ENCODE measurements around the gene SOX5.
"Not testable (repeated sequence)": the region's sequence is repeated elsewhere in the genome, so short reads cannot be mapped to it uniquely, and the experiment has no call there.

SOX5 gene

DNA sequence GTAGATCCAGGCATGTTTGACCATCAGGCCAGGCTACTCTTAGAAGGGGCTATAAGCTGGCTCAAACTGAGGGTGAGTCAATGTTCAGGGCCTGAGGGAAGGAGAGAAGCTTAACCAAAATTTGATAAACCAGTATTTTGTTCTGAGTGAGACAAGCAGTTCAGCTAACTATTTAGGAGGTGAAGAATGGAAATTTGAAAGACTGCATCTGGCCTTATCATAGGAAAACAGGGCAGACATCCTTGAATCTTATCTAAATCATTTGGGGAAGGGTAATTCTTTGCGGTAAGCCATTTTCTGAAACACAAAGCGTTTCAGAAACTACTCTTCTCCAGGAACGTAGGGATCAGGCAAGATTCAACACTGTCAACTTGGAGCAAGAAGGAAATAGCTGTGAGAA is 447.2 kb downstream of the SOX5 start:
- FAIRE-seq: no peak
- TF ChIP-seq, protein P1, sequence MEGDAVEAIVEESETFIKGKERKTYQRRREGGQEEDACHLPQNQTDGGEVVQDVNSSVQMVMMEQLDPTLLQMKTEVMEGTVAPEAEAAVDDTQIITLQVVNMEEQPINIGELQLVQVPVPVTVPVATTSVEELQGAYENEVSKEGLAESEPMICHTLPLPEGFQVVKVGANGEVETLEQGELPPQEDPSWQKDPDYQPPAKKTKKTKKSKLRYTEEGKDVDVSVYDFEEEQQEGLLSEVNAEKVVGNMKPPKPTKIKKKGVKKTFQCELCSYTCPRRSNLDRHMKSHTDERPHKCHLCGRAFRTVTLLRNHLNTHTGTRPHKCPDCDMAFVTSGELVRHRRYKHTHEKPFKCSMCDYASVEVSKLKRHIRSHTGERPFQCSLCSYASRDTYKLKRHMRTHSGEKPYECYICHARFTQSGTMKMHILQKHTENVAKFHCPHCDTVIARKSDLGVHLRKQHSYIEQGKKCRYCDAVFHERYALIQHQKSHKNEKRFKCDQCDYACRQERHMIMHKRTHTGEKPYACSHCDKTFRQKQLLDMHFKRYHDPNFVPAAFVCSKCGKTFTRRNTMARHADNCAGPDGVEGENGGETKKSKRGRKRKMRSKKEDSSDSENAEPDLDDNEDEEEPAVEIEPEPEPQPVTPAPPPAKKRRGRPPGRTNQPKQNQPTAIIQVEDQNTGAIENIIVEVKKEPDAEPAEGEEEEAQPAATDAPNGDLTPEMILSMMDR (IDR thresholded peaks at IDR 0.05; ENCODE audit: insufficient read depth, missing control alignments): no peak
- no peak for DNase-seq (ENCODE audit: insufficient read length, low spot score)

DNA sequence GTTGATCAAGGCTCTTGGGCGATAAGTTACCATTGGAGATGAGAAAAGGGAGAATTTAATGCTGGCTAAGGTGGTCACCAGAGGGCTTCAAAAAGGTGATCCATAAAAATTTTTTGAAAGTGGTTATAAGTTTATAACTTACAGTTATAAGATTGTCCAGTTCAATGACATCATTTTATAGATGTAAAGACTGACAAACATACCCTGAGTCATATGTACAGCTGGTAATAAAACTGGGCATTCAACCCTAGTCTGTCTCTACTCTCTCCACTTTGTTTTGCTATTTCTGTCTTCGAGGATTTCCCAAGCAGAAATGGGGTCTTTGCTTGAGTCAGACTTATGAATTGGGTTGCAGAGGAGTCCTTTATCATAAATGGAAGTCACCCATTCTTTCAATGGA is 454.0 kb downstream of the SOX5 start:
- TF ChIP-seq, protein P1 (IDR thresholded peaks at IDR 0.05; ENCODE audit: insufficient read depth, missing control alignments): no peak
- no peak for DNase-seq (ENCODE audit: insufficient read length, low spot score)
- no peak for FAIRE-seq

DNA sequence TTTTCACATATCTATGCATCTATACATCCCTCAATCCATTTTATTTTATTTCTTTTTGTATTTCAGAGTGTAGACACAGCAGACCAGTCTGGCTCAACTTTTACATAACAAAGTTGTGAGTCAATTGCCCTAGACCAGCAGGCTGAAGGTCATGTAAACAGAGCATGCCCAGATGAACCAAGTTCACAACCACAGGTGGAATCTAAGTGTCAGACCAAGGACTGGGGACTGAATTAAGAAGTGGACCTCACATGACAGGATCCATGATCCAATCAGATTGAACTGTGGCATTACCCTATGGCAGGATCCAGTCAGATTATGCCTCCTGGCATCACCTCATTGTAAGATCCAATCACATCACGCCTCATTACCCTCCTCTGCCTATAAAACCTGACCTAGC is 455.8 kb downstream of the SOX5 start:
- TF ChIP-seq, protein P1 (IDR thresholded peaks at IDR 0.05; ENCODE audit: insufficient read depth, missing control alignments): no peak
- no peak for FAIRE-seq
- DNase-seq (ENCODE audit: insufficient read length, low spot score): no peak

DNA sequence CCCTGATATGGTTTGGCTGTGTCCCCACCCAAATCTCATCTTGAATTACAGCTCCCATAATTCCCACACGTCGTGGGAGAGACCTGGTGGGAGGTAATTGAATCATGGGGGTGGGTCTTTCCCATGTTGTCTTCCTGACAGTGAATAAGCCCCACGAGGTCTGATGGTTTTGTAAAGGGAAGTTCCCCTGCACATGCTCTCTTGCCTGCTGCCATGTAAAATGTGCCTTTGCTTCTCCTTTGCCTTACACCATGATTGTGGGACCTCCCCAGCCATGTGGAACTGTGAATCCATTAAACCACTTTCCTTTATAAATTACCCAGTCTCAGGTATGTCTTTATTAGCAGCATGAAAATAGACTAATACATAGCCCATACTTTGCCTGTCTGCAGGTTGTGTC is 458.4 kb downstream of the SOX5 start:
- DNase-seq (ENCODE audit: insufficient read length, low spot score); FAIRE-seq: not testable (repeated sequence)

DNA sequence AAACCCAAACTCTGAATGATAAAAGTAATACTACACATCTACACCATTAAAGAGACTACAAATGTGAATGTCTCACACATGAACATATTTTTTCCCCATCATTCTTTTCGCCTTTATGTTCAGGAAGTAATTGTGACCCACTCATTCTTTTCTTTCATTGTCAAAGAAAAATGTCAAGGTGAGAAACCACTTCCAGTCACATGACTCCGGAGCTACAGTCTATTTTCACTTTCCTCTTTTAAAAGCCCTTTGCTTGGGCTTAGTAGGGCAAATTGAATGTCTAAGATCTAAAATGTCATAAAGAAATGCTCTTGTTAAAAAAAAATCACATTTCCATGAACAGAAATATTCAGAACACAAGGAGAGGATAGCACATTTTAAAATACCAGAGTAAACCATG is 461.3 kb downstream of the SOX5 start:
- FAIRE-seq (no peak), DNase-seq (ENCODE audit: insufficient read length, low spot score) (no peak)
- TF ChIP-seq, protein P1 (IDR thresholded peaks at IDR 0.05; ENCODE audit: insufficient read depth, missing control alignments): no peak

DNA sequence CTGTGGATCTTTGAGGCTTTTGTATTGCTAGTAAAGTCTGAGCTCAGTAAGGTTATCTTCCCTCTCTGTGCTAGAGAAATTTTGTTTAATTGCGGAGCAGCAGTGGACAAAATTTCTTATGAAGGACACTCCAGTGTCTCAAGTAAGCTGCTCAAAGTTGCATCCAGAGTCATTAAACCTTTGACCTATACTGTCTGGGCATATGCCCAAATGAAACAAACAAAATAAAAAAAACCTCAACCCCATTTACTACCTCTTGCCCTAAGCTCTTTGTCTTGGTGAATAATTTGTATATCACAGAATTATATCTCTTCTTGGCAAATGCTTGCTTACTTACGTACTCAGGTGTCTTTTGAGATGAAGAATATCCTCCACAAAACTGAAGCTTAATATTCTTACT is 465.2 kb downstream of the SOX5 start:
- FAIRE-seq (no peak), DNase-seq (ENCODE audit: insufficient read length, low spot score) (no peak)
- TF ChIP-seq, protein P1 (IDR thresholded peaks at IDR 0.05; ENCODE audit: insufficient read depth, missing control alignments): no peak

DNA sequence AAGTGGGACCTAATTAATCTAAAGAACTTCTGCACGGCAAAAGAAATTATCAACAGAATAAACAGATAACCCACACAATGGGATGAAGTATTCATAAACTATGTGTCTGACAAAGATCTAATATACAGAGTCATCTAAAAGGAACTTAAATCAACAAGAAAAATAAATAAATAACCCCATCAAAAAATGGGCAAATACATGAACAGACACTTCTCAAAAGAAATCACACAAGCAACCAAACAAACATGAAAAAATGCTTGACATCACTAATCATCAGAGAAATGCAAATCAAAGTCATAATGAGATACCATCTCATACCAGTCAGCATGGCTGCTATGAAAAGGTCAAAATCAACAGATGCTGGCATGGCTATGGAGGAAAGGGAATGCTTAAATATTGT is 466.9 kb downstream of the SOX5 start:
- TF ChIP-seq, protein P1 (IDR thresholded peaks at IDR 0.05; ENCODE audit: insufficient read depth, missing control alignments): no peak
- DNase-seq (ENCODE audit: insufficient read length, low spot score): no peak
- FAIRE-seq: no peak
